CD4-positive, alpha-beta T cell treated with Interleukin-12 subunit alpha and Interleukin-12 subunit beta, for 1 hour (primary cell): ENCODE results near the gene CDH13.

Source experiments
- DNase-seq: peaks from one replicate; pipeline ENCODE4 v3.0.0-alpha.2; 2020

The CDH13 gene

DNA sequence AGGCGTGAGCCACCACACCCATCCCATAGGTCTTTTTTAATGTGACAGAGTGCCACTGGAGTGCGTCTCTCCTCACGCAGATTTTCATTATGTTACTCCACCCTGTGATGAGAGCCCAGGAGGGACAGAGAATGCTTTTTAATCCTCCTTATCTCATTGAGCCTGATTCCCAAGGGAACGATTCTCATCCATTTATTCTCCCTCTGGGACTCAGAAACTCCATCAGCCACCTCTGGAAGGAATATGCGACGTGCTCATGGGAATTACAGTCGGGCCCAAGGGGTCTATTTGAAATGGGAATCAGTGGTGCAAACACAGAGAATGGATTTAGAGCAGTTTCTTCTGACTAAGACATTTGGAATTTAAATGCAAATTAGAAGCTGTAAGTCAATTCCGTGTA, 1025.1 kb downstream of the CDH13 start:
- no peak for DNase-seq

DNA sequence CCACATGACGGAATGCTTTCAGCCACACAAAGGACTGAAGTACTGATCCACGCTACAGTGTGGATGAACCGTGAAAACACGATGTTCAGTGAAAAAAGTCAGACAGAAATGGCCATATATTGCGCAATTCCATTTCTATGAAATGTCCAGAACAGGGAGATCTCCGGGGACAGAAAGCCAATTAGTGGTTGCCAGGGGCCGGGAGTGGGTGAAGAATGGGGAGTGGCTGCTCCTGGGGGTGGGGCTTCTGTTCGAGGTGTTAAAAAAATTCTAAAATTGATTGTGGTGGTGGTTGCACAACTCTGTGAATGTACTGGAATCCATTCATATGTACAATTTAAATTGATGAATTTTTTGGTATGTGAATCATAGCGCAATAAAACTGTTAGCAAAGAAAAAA, 1026.2 kb downstream of the CDH13 start:
- no peak for DNase-seq

DNA sequence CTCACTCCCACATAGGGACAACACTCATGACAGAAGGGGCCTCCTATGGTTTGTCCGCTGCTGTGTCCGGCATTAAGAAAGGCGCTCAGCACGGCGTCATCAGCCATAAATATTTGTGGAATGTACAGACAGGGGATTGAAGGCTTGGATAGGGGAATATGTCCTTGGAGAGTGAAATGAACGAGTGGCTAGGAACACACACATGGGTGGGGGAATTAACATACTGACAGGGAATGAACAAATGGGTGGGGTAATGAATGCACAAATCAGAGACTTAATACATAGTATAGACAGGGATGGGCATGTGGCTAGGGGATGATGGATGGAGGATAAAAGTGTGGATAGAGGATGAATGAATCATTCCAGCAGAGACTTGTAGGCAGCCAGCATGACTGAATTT, 1027.0 kb downstream of the CDH13 start:
- DNase-seq, result no peak

DNA sequence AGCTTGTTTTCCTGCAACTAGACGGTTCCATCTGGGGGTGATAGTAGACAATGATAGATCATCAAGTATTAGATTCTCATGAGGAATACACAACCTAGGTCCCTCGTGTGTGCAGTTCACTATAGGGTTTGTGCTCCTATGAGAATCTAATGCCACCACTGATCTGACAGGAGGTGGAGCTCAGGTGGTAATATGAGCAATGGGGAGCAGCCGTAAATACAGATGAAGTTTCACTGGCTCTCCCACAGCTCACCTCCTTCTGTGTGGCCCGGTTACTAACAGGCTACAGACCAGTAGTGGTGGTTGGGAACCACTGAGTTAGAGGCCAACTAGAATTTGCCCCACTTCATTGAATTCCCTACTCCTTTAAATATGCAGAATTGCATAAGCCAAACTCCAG, 1033.5 kb downstream of the CDH13 start:
- no peak for DNase-seq

DNA sequence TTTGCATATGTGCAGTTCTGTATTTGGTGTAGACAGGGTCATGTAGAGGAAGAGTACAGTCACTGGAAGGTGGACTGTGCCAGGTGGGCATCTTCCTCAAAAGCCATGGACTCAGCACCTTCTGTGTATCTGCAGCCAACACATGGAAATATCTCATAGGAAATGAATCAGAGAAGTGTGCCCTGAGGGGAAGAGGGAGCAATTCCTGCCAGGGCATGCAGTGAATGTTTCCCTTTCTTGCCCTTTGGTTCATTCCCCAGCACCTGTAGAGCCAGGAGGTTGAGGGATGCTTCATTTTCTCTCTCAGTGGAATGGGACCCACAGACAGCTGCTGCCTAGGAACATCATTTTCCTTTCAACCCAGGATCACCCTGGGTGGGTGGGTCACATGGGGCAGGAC, 1034.9 kb downstream of the CDH13 start:
- no peak for DNase-seq

DNA sequence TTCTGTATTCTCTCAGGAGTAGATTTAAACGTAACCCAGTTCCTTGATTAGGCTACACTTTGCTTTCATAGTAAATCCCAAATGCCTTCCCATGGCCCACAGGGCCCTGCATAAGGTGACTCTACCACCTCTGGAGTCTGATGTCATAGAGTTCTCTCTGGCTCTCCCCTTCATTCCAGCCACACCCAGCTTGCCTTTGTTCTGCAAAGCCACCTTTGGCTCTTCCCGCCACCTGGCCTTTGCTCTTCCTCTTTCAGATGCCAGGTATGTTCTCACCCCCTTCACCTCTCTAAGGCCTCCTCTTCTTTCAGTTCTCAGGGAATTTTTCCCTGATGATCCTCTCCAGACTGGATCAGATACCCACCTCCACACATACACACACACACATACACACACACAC, 1039.7 kb downstream of the CDH13 start:
- DNase-seq, result no peak

DNA sequence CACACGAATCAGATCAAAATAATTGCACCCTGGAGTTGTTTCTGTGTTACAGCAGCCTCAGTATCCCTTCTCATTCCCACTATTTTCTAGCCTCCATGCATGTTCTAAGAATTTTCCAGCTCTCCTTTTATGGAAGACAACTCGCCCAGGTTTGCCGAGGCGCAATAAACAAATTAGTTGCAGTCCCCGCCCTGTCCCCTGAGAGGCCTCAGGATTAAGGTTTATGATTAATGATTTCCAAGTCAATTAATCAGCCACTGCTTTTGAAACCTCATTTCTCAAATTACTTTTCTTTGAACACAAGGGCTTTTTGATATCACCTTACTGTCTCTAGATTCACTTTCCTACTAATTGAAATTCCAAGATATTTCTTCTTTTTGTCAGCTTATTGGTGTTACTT, 1042.7 kb downstream of the CDH13 start:
- no peak for DNase-seq

DNA sequence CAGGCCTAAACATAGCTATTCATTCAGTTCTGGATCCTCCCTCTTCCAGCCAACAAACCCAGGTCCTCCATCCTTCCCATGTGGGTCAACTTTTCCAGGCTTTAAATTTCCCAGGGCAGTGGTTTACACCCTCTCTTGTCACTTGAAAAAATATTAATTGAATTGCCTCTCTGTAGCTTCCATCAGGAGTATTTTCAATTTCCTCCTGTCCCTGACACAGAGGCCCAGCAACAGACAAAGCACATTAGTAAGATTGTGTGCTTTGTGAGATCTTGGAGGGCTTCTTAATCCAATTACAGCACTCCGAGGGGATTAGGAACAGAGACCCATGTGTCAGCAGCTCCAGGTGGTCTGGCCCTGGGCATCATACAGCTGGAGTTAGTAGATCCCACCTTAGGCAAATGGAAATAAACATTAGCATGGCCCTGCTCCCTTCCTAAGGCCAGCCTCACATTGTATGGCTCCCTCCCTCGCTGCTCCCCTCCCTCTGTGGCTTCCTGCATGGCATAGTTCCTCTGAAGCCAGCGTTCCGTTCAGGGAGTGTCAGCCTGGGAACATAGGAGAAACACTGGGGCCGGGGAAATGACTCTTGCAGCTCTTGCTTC, 1048.3 kb downstream of the CDH13 start:
- DNase-seq, result no peak

DNA sequence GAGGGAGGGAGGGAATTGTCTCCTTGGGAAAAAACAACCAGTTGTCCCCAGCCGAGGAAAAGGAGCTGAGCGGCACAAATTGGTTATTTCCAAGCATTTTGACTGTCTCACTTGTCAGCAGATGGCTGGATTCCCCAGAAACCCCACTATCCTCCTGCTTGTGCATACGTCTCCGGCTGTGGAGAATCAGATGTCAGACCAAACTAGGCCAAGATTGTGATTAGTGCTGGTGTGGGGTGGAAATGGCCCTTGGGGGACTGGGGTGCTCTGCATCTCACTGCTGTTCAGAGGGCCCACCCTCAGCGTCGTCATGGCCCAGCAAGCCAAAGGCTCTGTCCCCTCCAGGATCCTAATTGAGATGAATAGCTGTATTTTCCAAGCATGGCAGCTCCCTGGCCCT, 1049.3 kb downstream of the CDH13 start:
- no peak for DNase-seq

DNA sequence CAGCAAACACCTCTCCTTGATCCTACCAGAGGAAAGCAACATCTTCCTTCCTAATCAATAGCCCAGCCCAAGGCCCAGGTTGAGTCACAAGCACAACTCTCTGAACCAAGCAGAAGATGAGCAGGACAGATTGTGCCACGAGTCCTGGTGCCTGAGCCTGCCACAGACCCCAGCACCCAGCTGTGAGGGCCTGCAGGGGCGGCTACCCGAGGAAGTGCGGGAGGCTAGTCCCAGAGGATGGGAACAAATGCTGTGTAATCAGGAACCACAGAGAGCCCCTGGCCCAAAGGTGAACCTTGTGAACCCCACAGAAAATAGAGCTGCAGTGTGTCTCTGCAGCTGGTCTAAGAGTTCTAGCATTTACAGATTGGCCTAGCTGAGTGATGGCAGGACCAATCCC, 1054.2 kb downstream of the CDH13 start:
- no peak for DNase-seq

DNA sequence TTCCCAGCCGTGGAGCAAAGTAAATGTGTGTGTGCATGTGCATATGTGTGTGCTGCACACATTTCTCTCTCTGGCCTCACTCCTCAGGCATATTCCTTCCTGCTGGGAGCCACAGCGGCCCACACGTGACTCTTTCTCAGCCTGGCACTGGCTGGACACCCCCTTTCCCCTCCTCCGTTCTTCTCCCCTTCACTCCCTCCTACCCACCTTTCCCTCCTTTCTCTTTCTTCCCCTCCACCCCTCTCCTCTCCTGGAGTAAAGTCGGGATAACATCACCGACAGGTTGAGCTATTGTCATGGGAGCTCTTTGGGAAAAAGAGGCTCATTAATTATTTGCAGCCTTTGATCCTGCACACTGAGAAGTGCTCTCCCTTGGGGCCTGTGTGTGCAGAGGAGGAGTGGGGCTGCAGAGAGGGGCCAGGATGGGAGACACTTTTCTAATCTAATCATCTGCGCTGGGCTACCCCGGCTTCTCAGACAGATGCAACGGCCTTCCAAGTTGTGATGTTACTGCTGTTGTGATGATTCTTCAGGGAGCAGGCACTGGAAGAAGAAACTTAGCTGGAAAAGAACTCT, 1054.7 kb downstream of the CDH13 start:
- DNase-seq, result no peak

DNA sequence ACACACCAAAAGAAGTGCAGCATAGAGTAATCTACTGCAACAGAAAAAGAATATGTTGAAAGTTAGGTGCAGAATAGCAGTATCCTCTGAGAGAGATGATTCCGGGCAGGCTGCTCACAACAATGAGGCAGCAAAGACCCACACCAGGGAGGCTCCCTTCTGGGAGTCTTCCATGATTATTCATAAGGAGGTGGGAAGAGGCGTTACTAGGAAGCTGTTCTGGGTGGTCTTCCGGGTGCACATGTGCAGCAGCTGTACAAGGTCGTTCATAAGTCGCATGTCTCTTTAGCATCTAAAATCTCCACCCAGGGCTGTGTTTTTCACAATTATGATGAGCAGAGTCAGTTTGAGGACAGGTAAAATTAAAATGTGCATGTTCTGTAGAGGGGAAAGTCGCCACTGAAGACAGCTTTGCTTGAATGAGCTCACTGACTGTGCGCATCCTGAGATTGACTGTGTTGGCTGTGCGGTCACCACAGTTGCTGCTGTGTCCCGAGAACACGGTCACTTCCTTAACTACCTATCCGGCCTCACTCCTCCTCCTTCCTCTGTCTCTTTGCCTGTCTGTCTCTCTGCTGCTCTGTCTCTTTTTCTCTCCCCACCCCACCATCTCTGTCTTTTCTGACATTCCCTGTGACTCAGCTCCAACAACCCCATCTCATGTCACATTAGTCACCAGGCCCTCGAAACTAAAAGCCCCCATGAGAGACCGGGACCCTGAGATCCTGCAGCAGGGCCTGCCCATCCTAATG, 1055.5 kb downstream of the CDH13 start:
- no peak for DNase-seq

DNA sequence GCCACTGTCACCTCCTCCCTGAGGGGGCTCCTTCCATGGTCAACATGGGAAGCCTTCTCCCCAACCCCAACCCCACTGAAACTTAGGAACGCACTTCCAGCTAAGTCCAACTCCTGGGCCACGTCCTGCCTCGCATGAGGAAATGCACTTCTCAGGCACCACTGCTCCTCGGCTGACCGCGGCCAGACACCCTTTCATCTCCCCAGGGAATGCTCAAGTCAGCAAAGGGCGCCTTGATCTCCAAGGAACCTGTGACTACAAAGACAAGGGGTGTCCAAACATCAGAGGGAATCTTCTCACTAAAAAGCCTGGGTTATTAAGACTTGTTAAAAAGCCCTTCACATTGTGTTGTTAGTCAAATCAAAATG, 1056.1 kb downstream of the CDH13 start:
- DNase-seq, result no peak

DNA sequence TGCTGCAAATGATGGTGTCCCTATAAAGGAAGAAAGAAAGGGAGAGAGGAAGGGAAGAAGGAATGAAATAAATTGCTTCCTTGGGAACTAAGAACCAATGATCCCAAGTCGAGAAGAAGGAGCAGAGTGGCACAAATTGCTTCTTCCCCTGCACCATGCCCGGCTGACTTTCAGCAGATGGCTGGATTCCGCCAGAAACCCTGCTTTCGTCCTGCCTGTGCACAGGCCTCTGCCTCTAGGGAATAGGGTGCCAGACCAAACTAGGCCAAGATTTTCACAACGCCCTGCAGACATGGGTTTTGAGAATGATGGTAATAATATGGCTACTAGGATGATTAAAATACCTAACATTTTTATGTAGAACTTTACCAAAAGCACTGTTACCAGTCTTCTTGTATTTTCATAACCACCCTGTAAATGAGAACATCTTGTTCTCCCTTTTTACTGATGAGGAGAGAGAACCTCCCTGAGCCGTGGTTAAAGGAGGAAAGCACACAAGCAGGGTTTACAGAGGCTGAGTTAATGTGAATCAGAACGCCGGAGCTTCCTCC, 1058.9 kb downstream of the CDH13 start:
- no peak for DNase-seq

DNA sequence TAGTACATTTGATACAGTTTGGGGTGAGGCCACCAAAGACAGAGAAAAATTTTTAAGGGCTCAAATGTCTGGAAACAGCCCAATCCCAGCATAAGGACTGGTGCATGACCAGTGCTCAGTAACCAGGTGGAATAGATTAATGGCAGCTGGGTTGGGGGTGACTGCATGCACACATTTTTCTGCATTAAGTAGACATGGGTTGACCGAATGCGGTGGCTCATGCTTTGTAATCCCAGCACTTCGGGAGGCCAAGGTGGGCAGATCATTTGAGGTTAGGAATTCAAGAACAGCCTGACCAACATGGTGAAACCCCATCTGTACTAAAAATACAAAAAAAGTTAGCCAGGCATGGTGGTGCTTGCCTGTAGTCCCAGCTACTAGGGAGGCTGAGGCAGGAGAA, 1060.0 kb downstream of the CDH13 start:
- no peak for DNase-seq

DNA sequence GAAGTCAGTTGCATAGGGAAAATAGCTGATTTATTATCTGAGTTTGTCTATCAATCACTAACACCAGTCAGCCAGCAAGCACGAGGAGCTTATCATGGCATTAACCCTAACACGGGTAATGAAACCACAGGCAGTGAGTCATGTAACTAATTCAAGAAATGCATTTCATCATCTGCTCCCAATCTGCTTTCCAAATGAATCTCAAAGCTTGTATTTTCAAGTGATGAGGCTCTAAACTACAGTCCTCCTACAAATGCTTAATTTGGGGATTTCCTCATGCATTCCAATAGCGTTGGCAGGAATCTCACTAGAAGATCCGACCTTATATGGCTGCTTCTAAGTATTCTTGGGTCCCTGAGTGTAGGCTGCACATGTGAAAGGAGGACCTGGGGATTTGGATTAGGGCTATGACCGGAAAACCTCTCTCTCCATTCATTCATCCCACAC, 1062.6 kb downstream of the CDH13 start:
- no peak for DNase-seq

DNA sequence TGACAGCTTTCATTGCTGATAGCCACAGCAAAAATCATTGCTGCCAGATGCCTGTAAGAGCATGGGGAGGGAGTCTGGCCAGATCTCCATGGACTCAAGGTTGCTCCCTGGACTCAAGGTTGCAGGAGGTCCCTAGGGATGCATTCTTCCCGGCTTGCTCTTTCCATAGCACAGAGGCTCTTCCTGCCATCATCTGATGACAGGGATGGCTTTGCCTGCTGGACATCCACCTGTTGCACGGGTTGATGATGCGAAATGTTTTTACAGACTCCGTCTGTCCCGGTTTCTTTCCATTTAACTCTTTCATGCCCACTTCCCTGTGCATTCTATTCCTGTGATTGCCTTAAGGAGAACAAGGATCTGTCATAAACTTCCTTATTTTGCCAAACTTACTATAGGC, 1065.5 kb downstream of the CDH13 start:
- DNase-seq, result no peak

DNA sequence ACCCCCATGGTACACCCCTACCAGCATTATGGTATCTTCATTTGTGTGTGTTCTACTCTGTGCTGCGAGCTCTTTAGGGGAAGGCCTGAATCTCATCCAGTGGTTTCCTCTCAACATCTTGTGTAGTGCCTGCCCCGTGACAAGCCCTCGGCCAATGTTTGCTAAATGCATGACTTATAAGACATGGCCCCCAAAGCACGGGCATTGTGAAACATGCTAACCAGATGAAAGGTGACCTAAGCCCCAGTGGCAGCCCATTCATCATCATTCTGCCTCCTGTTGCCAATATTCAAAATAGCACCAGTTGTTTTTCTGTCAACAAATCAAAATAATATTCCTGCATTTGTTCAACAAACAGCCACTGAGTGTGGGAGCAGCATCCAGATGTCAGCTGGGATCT, 1072.2 kb downstream of the CDH13 start:
- no peak for DNase-seq

DNA sequence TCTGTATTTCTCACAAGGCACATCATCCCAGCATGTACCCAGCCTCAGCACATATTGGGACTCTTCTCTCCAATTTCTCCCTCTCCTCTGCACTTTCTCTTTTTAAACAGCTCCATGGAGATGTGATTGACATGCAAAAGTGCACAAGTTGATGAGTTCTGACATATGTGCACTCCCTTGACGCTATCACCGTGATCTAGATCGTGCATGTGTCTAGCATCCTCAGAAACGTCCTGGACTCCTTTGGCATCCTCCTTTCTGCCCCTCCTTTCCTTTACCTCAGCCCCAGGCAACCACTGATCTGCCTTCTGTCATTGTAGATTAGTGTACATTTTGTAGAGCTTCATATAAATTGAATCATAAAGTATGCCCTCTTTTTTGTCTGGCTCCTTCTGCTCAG, 1073.0 kb downstream of the CDH13 start:
- DNase-seq, result no peak

DNA sequence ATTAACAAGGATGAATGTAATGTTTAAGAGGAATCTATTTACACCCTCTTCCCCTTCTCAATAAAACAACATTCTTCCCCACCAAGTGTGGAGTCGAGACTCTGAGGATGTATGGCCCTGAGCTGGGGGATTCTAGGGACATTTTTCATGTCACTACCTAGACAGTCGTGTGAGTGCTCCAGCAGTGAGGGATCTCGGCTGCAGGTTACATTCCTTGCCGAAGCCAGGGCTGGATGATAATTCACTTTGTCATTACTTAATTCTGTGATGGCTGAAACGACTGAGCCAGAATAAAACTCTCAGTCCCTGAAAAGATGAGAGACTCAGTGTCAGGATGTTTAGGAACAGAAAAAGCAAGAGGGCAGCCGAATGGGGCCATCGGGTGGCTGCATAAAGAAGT, 1074.1 kb downstream of the CDH13 start:
- DNase-seq, result no peak

DNA sequence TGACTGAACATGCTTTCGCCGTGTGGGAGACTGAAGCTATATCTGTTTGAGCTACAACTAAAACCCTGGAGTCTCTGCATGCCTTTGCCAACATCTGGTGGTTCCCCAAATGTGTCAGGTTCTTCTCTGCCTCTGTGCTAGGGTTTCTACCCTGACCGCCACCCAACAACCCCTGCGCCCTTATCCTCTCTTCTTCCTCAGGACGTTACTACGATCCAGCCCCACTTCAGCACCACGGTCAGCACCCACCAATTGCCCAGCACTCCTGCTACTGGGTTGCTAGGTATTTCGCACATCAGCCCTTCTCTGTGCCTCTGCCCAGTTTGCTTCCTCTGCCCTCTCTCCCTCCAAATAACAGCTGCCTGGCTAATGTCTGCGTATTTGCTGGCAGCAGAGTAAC, 1074.7 kb downstream of the CDH13 start:
- DNase-seq, result no peak

DNA sequence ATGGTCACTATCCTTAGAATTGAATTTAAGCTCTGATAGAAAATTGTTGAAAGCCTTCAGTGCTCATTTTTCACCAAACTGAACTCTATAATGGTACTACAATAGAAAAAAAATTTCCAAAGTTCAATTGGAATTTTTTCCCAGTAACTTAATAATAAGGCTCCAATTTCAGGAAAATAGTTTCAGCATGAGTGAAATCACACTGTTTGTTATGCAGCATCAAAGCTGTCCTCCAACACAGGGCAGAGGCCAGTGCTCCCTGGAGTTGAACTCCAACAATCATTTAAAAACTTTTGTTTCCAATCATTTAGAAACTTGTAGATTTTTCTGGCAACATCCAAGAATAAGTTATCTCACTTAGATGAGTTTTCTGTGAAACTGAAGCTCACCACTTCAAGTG, 1077.9 kb downstream of the CDH13 start:
- DNase-seq, result no peak

DNA sequence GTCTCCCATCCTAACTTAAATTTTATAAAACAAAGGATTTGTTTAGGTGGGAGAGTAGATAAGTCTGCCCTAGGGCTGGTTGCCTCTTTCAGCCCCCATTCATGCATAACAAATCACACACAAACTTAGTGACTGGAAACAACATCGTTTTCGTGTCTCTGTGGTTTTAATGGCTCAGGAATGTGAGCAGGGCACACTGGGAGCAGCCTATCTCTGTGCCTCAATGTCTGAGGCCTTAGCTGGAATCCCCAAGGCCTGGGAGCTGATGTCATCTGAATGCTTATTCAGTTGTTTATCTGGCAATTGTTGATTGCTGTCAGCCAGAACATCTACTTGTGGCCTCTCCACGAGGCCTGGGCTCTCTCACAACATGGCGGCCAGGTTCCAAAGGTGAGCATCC, 1079.1 kb downstream of the CDH13 start:
- DNase-seq, result no peak

DNA sequence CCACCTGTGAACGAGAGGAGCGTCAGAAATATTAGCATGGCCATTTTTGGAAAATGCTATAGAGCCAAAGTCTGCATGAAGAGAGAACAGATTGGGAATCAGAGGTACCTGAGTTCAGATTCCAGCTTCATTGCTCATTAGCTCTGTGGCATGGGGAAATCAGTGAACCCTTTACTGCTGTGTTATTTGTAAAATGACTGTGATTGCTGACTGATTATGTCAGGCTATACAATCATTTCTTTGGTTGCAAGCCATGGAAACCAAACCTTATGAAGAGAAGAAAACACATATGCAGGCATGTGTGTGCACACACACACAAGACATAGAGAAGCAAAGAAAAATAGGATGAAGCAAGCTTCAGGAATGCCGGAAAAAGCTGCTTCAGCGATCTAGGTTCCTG, 1079.6 kb downstream of the CDH13 start:
- no peak for DNase-seq

DNA sequence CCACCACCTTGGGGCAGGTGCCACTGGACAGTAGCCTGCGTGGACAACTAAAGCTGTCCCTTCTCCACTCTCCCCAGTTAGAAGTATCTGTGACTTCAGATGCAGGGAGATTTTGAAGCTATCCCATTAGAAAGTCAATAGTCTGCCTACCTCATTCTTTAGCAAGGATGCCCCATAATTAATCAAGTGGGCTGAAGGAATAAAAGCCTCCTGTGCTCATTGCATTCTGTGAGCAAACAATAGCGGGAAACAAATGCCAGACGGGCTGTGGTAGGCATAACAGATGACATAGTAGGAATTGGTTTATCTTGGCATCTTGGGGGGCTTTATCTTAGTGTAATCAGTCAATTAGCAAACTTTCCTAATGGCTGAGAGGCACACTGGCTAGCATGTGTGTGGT, 1084.3 kb downstream of the CDH13 start:
- DNase-seq, result no peak
